ENCODE results near the gene MMADHC. TPM values are rescaled to one million over a fixed set of nuclear protein-coding genes. Genes with fewer than 3 reads are reported as not detected.
"Not testable (repeated sequence)": the region's sequence is repeated elsewhere in the genome, so short reads cannot be mapped to it uniquely, and the experiment has no call there.

Gene MMADHC
- total and polyA plus RNA-seq, 4 experiments from 2014 or later = 66.4 to 163 (median 90.9) TPM

DNA sequence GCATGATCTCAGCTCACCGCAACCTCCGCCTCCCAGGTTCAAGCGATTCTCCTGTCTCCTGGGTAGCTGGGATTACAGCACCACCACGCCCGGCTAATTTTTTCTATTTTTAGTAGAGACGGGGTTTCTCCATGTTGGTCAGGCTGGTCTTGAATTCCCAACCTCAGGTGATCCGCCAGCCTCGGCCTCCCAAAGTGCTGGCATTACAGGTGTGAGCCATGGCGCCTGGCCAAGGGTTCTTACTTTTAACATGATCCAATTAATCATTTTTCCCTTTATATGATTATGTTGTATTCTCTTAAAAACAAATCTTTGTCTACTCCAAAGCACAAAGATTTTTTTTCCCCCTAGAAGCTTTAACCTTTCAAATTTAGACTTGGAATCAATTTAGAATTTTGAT, 21.9 kb downstream of the MMADHC start:
- intact Hi-C loops (cut with micrococcal nuclease) = loop anchor here (10.0 kb wide), 1 partner anchor 1061 kb away; no protein-coding TSS in a partner anchor
- POLR2A ChIA-PET (ENCODE audit: partially characterized antibody); H3K9me3 Mint-ChIP-seq; H3K27me3 ChIP-seq (ENCODE audit: insufficient read depth, low read length); H3K27ac ChIP-seq (ENCODE audit: low read depth, low read length); H3K4me3 ChIP-seq (ENCODE audit: low read length in 2 of 2); H3K4me1 ChIP-seq (ENCODE audit: insufficient read depth, low read length); H3K27me3 Mint-ChIP-seq; H3K9me3 ChIP-seq (ENCODE audit: control insufficient read depth in 1 of 2, low read length in 2 of 2); H3K4me3 Mint-ChIP-seq; H3K4me1 Mint-ChIP-seq; DNase-seq: not testable (repeated sequence)
- Mint-ChIP-seq H3K36me3 (peaks cover 18 to 39% of the 10 kb centered on the region in 2 donors), H3K27ac (peak overlapping the region in 1 of 7 donors; percentile 2)
- peaks cover 21% of the 10 kb centered on the region for H3K36me3 ChIP-seq (ENCODE audit: insufficient read depth, low read length)
- CTCF ChIA-PET (ENCODE audit: partially characterized antibody) = interaction anchor here (1.1 kb wide), 1 partner anchor 548 kb away, joined by 7 read pairs; no protein-coding TSS in a partner anchor

DNA sequence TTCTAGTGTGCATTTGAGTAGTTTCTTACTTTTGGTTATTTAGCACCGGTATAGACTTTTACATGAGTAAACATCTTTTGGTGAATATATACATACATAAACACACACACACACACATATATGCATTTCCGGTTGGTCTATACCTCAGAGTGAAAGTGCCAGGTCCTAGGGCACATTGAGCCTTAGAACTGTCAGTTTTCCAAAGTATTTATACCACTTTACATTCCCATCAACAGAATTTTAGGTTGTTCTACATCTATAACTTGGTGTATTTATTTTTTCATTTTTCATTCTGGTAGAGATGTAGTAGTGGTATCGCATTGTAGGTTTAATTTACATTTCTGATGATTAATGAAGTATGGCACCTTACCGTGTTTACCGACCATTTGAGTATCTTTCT, 22.6 kb downstream of the MMADHC start:
- Mint-ChIP-seq H3K27me3 (no peaks in the 10 kb centered on the region), H3K4me1 (peaks cover 0 to 3% (median 1%) of the 10 kb centered on the region in 4 donors), H3K36me3 (peaks cover 18 to 36% of the 10 kb centered on the region in 2 donors), H3K27ac (peak overlapping the region in 3 of 7 donors; percentile 4 to 50 (median 42)), H3K9me3 (no peaks in the 10 kb centered on the region), H3K4me3 (no peak overlapping the region)
- ChIA-PET POLR2A (ENCODE audit: partially characterized antibody) (no interaction called here), CTCF (ENCODE audit: partially characterized antibody) (interaction anchor here (1.1 kb wide), 1 partner anchor 548 kb away, joined by 7 read pairs; no protein-coding TSS in a partner anchor)
- H3K27me3 ChIP-seq (ENCODE audit: insufficient read depth, low read length) = no peaks in the 10 kb centered on the region
- DNase-seq = no peak
- intact Hi-C loops (cut with micrococcal nuclease) = loop anchor here (5.0 to 10.0 kb wide), 2 partner anchors 638 to 1060 kb away; no protein-coding TSS in a partner anchor
- H3K36me3 ChIP-seq (ENCODE audit: insufficient read depth, low read length) = peaks cover 16% of the 10 kb centered on the region
- no peak overlapping the region for H3K4me3 ChIP-seq (ENCODE audit: low read length in 2 of 2)
- H3K4me1 ChIP-seq (ENCODE audit: insufficient read depth, low read length) = no peaks in the 10 kb centered on the region
- no peaks in the 10 kb centered on the region for H3K9me3 ChIP-seq (ENCODE audit: control insufficient read depth in 1 of 2, low read length in 2 of 2)
- no peak overlapping the region for H3K27ac ChIP-seq (ENCODE audit: low read depth, low read length)

DNA sequence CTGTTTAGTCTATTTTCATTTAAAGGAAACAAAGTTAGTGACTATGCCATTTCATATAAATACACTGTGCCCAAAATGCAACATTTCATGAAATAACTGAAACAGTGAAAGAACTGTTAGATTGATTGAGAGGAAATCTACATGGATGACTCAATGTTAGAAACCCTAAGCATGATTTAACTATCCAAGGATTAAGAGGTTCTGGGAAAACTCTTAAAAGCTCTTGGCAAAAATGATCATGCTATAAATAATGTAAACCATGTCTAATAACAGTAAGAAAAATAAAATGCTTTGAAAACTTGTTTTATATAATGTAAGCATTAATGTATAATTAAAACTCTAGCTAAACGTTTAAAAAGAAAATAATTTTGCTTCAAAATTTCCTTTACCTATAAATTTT, 23.5 kb downstream of the MMADHC start:
- Mint-ChIP-seq H3K4me1 (peaks cover 0 to 3% (median 1%) of the 10 kb centered on the region in 4 donors), H3K36me3 (peaks cover 12 to 29% of the 10 kb centered on the region in 2 donors), H3K4me3 (no peak overlapping the region), H3K27ac (peak overlapping the region in 1 of 7 donors; percentile 53), H3K27me3 (peaks cover 0 to 1% of the 10 kb centered on the region in 2 donors), H3K9me3 (no peaks in the 10 kb centered on the region)
- Histone ChIP-seq H3K4me1 (ENCODE audit: insufficient read depth, low read length) (no peaks in the 10 kb centered on the region), H3K36me3 (ENCODE audit: insufficient read depth, low read length) (peaks cover 13% of the 10 kb centered on the region), H3K4me3 (ENCODE audit: low read length in 2 of 2) (no peak overlapping the region), H3K27me3 (ENCODE audit: insufficient read depth, low read length) (no peaks in the 10 kb centered on the region), H3K27ac (ENCODE audit: low read depth, low read length) (no peak overlapping the region), H3K9me3 (ENCODE audit: control insufficient read depth in 1 of 2, low read length in 2 of 2) (no peaks in the 10 kb centered on the region)
- DNase-seq = no peak
- intact Hi-C loops (cut with micrococcal nuclease) = loop anchor here (5.0 to 10.0 kb wide), 2 partner anchors 637 to 1059 kb away; no protein-coding TSS in a partner anchor
- ChIA-PET POLR2A (ENCODE audit: partially characterized antibody) (no interaction called here), CTCF (ENCODE audit: partially characterized antibody) (interaction anchor here (1.2 to 1.8 kb wide), 3 partner anchors 9 to 547 kb away, joined by 3 to 10 read pairs (median 5); no protein-coding TSS in a partner anchor)

DNA sequence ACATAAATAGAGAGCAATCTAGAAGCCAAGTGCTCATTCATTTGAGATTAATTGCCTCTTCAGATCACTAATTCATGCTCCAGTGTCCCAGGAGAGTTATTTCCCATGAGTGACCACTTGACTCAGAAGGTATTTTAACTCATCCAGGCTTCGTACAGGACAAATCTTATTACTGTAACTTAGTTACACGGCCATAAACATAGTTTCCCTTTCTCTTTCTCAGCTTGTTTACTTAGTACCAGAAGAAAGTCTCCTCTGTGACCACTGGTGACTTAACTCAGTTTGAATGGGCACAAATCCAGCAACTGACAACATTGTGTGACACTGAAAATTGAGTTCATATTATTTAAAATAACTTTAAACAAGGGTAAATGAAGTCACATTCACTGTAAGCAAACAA, 25.3 kb downstream of the MMADHC start:
- Histone ChIP-seq H3K36me3 (ENCODE audit: insufficient read depth, low read length) (no peaks in the 10 kb centered on the region), H3K27me3 (ENCODE audit: insufficient read depth, low read length) (no peaks in the 10 kb centered on the region), H3K9me3 (ENCODE audit: control insufficient read depth in 1 of 2, low read length in 2 of 2) (no peaks in the 10 kb centered on the region), H3K4me1 (ENCODE audit: insufficient read depth, low read length) (no peaks in the 10 kb centered on the region), H3K4me3 (ENCODE audit: low read length in 2 of 2) (no peak overlapping the region), H3K27ac (ENCODE audit: low read depth, low read length) (no peak overlapping the region)
- peaks cover 4 to 14% of the 10 kb centered on the region in 2 donors for H3K36me3 Mint-ChIP-seq
- intact Hi-C loops (cut with micrococcal nuclease) = loop anchor here (5.0 to 10.0 kb wide), 2 partner anchors 635 to 1058 kb away; no protein-coding TSS in a partner anchor
- H3K27me3 Mint-ChIP-seq = peaks cover 0 to 1% of the 10 kb centered on the region in 2 donors
- no peaks in the 10 kb centered on the region for H3K9me3 Mint-ChIP-seq
- ChIA-PET POLR2A (ENCODE audit: partially characterized antibody) (no interaction called here), CTCF (ENCODE audit: partially characterized antibody) (interaction anchor here (1.0 to 2.9 kb wide), 6 partner anchors 10 to 635 kb away, joined by 3 to 60 read pairs (median 6); no protein-coding TSS in a partner anchor)
- peaks cover 0 to 3% (median 1%) of the 10 kb centered on the region in 4 donors for H3K4me1 Mint-ChIP-seq
- H3K4me3 Mint-ChIP-seq = no peak overlapping the region
- no peak overlapping the region for H3K27ac Mint-ChIP-seq
- DNase-seq = no peak

DNA sequence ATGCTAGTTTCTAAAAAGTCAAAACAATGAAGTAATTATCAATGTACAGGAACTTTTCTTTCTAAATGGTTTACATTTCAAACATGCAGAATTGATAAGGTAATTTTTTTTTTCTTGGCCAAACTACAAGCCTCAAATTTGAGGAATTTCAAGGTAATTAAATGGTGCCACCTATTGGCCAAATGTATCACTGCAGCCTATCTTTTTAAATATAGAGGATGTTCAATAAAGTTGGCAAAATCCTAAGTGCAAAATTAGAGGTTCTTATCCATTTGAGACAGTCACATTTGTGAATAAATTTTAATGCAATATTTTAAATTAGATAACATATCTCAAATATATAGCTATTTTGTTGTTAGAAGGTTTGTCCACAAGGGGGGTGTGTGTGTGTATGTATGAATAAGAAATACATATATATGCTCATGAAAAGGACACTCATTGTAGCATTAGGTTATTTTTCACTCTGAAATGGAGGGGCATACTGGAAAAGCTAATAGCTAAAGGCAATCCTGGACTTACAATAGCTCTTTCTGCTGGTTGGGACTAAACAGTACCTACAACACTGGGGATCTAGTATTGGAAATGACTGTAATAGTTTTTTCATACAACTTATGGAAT, 26.2 kb downstream of the MMADHC start:
- peak in 4 of 5 donors; percentile 35 to 45 (median 40) for DNase-seq

DNA sequence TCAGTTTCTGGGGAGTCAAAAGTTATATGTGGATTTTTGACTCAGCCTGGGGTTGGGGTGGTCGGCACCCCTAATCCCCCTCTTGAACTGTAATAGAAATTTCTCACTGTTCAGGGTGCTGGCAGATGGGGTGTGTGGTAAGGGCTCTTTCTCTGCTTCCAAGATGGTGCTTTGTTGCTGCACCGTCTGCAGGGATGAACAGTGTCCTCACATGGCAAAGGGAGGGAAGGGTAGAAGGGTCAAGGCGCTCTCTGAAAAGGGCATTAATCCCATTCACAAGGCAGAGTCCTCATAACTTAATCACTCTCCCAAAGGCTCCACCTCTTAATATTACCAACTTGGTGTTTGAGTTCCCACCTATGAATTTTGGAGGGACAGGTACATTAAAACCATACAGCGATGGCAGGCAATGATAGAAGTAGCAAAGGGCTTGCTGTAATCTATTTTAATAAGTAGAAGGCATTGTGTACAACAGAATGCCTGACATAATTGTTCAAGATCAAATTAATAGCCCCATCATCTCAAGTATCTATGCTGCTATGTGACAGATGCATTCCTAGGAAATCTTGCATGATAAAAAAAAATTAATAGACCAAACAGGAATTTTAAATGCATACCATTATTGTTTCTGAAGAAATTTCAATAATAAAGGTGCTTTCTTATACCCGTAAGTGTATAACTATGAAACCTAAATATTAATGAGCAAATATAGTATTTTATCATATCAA, 28.1 kb downstream of the MMADHC start:
- Mint-ChIP-seq H3K4me1 (peaks cover 0 to 1% (median under 1%) of the 10 kb centered on the region in 4 donors), H3K27ac (no peak overlapping the region), H3K4me3 (no peak overlapping the region), H3K9me3 (no peaks in the 10 kb centered on the region), H3K27me3 (peaks cover 1 to 2% of the 10 kb centered on the region in 2 donors), H3K36me3 (no peaks in the 10 kb centered on the region)
- intact Hi-C loops (cut with micrococcal nuclease) = loop anchor here (5.0 to 10.0 kb wide), 2 partner anchors 632 to 1055 kb away; no protein-coding TSS in a partner anchor
- no peaks in the 10 kb centered on the region for H3K36me3 ChIP-seq (ENCODE audit: insufficient read depth, low read length)
- DNase-seq = no peak
- H3K4me1 ChIP-seq (ENCODE audit: insufficient read depth, low read length) = no peaks in the 10 kb centered on the region
- no peaks in the 10 kb centered on the region for H3K9me3 ChIP-seq (ENCODE audit: control insufficient read depth in 1 of 2, low read length in 2 of 2)
- CTCF ChIA-PET (ENCODE audit: partially characterized antibody) = interaction anchor here (2.9 kb wide), 1 partner anchor 542 kb away, joined by 60 read pairs; no protein-coding TSS in a partner anchor
- no peak overlapping the region for H3K27ac ChIP-seq (ENCODE audit: low read depth, low read length)
- no peak overlapping the region for H3K4me3 ChIP-seq (ENCODE audit: low read length in 2 of 2)
- H3K27me3 ChIP-seq (ENCODE audit: insufficient read depth, low read length) = no peaks in the 10 kb centered on the region
- POLR2A ChIA-PET (ENCODE audit: partially characterized antibody) = no interaction called here

More for the DNA sequence above, 26.2 kb downstream of the MMADHC start:
- Mint-ChIP-seq H3K36me3 (peaks cover 4 to 6% of the 10 kb centered on the region in 2 donors), H3K27ac (no peak overlapping the region), H3K27me3 (peaks cover 1 to 2% of the 10 kb centered on the region in 2 donors), H3K9me3 (no peaks in the 10 kb centered on the region), H3K4me1 (peaks cover 0 to 3% (median 1%) of the 10 kb centered on the region in 4 donors), H3K4me3 (no peak overlapping the region)
- no peak overlapping the region for H3K27ac ChIP-seq (ENCODE audit: low read depth, low read length)
- ChIA-PET CTCF (ENCODE audit: partially characterized antibody) (interaction anchor here (0.6 to 2.9 kb wide), 18 partner anchors 9 to 1727 kb away, joined by 3 to 60 read pairs (median 4); no protein-coding TSS in a partner anchor), POLR2A (ENCODE audit: partially characterized antibody) (interaction anchor here (0.7 to 1.1 kb wide), 3 partner anchors 9 to 1624 kb away, joined by 3 to 4 read pairs (median 4); no protein-coding TSS in a partner anchor)
- H3K4me3 ChIP-seq (ENCODE audit: low read length in 2 of 2) = no peak overlapping the region
- H3K9me3 ChIP-seq (ENCODE audit: control insufficient read depth in 1 of 2, low read length in 2 of 2) = no peaks in the 10 kb centered on the region
- intact Hi-C loops (cut with micrococcal nuclease) = loop anchor here (1.0 to 10.0 kb wide), 4 partner anchors 521 to 1624 kb away; no protein-coding TSS in a partner anchor
- no peaks in the 10 kb centered on the region for H3K27me3 ChIP-seq (ENCODE audit: insufficient read depth, low read length)
- no peaks in the 10 kb centered on the region for H3K4me1 ChIP-seq (ENCODE audit: insufficient read depth, low read length)
- H3K36me3 ChIP-seq (ENCODE audit: insufficient read depth, low read length) = no peaks in the 10 kb centered on the region

DNA sequence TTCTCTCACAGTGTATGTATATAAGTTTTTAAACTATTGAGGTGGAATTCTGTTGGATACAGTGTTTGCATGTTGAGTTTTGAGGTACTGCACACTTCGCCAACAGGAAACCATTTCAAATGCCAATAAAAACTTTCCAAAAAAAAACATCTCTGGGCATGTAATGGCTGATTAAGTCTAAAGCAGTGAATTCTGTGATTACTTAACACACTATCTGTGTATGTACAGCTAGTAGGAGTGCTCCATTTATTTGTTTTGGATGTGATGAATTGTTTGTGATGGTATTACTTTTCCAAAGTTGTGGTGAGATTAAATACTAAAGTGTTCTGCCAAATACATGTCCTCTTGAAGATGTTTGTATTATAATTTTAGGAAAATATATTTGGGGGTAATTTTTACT, 31.1 kb downstream of the MMADHC start:
- H3K36me3 Mint-ChIP-seq = no peaks in the 10 kb centered on the region
- H3K27ac Mint-ChIP-seq = no peak overlapping the region
- Histone ChIP-seq H3K36me3 (ENCODE audit: insufficient read depth, low read length) (no peaks in the 10 kb centered on the region), H3K9me3 (ENCODE audit: control insufficient read depth in 1 of 2, low read length in 2 of 2) (no peaks in the 10 kb centered on the region), H3K4me3 (ENCODE audit: low read length in 2 of 2) (no peak overlapping the region), H3K4me1 (ENCODE audit: insufficient read depth, low read length) (no peaks in the 10 kb centered on the region), H3K27me3 (ENCODE audit: insufficient read depth, low read length) (no peaks in the 10 kb centered on the region), H3K27ac (ENCODE audit: low read depth, low read length) (no peak overlapping the region)
- H3K27me3 Mint-ChIP-seq = peaks cover 2 to 9% of the 10 kb centered on the region in 2 donors
- ChIA-PET CTCF (ENCODE audit: partially characterized antibody) (no interaction called here), POLR2A (ENCODE audit: partially characterized antibody) (no interaction called here)
- H3K9me3 Mint-ChIP-seq = no peaks in the 10 kb centered on the region
- no peaks in the 10 kb centered on the region for H3K4me1 Mint-ChIP-seq
- DNase-seq = no peak
- intact Hi-C loops (cut with micrococcal nuclease) = no loop called here
- H3K4me3 Mint-ChIP-seq = no peak overlapping the region
